PC-9 (cell line): ENCODE results near the gene EXT2. TPM values are rescaled to one million over a fixed set of nuclear protein-coding genes. Genes with fewer than 3 reads are reported as not detected.

Experiments used
- BruUV-seq: library from RNA; stranded (reverse); fragments of 400-500 nt; replicated peaks from 2 replicates; lab custom pipeline; 2021; lab: Mats Ljungman, UMichigan
- CTCF ChIA-PET: fragments of 300-600 bp; sonication (Branson Sonifier 250); formaldehyde crosslinking; loops from one replicate; lab custom pipeline; 2022; ENCODE audit warnings: antibody characterized with exemption; lab: Charles Lee
- POLR2A ChIA-PET: fragments of 300-600 bp; sonication (Branson Sonifier 250); formaldehyde crosslinking; loops from one replicate; lab custom pipeline; 2022; ENCODE audit warnings: antibody characterized with exemption; ENCODE audit not compliant: unreplicated experiment; lab: Charles Lee
- DNase-seq, 2 experiments: peaks; one replicate each; pipeline versions ENCODE4 v3.0.0 to v3.0.0-alpha.2; 2015 to 2022; ENCODE audit warnings: mixed read lengths in 1 of 2
- H2AFZ ChIP-seq: fragments of 200-600 bp; sonication (generic); 2 replicates; pipeline ENCODE4 v1.8.1; 2017; ENCODE audit warnings: antibody characterized with exemption
- H3F3A ChIP-seq: fragments of 200-600 bp; sonication (generic); 2 replicates; pipeline ENCODE4 v1.8.1; 2017; ENCODE audit warnings: antibody characterized with exemption, mild to moderate bottlenecking, low read depth; ENCODE audit not compliant: insufficient read depth
- H3K27ac ChIP-seq: fragments of 200-600 bp; sonication (generic); 2 replicates; pipeline ENCODE4 v1.6.1; 2016; ENCODE audit warnings: mixed run types
- H3K27me3 ChIP-seq: fragments of 200-600 bp; sonication (generic); 2 replicates; pipeline ENCODE4 v1.6.1; 2016; ENCODE audit warnings: low read depth, mixed run types; ENCODE audit not compliant: insufficient read depth
- H3K36me3 ChIP-seq: fragments of 200-600 bp; sonication (generic); 2 replicates; pipeline ENCODE4 v1.6.1; 2016; ENCODE audit warnings: low read depth, mixed run types
- H3K4me1 ChIP-seq: fragments of 200-600 bp; sonication (generic); replicated peaks from 2 replicates; pipeline ENCODE4 v1.6.1; 2016; ENCODE audit warnings: mixed run types; ENCODE audit not compliant: insufficient read depth
- H3K4me2 ChIP-seq: fragments of 200-600 bp; sonication (generic); 2 replicates; pipeline ENCODE4 v1.6.1; 2017; ENCODE audit warnings: mixed run types
- H3K4me3 ChIP-seq: fragments of 200-600 bp; sonication (generic); 2 replicates; pipeline ENCODE4 v1.6.1; 2016; ENCODE audit warnings: mixed run types
- H3K79me2 ChIP-seq: fragments of 200-600 bp; sonication (generic); 2 replicates; pipeline ENCODE4 v1.6.1; 2017; ENCODE audit warnings: low read depth, mixed run types
- H3K9me2 ChIP-seq: fragments of 200-600 bp; sonication (generic); 2 replicates; pipeline ENCODE4 v1.8.1; 2017; ENCODE audit warnings: mild to moderate bottlenecking; ENCODE audit not compliant: insufficient read depth
- H3K9me3 ChIP-seq: fragments of 200-600 bp; sonication (generic); 2 replicates; pipeline ENCODE4 v1.8.1; 2016; ENCODE audit warnings: low read depth; ENCODE audit not compliant: insufficient read depth
- H4K20me1 ChIP-seq: fragments of 200-600 bp; sonication (generic); 2 replicates; pipeline ENCODE4 v1.8.1; 2017; ENCODE audit not compliant: insufficient read depth
- EZH2 ChIP-seq: fragments of 200-600 bp; sonication (generic); IDR thresholded peaks from 2 replicates; pipeline ENCODE4 v1.8.0; 2017; ENCODE audit warnings: antibody characterized with exemption, low read depth
- intact Hi-C: fragments of 100-400 bp; cut with micrococcal nuclease; formaldehyde crosslinking; loops from one replicate; pipeline ENCODE4 v1.10.0; 2022; ENCODE audit not compliant: unreplicated experiment
- total RNA-seq: library from RNA; stranded (reverse); gene quantifications from 2 replicates; pipeline ENCODE4 v1.2.3, GENCODE V29; 2021
- TF ChIP-seq, protein P1 (sequence below): fragments of 200-600 bp; sonication (generic); conservative IDR thresholded peaks from 2 replicates; pipeline ENCODE4 v1.6.1; 2017; ENCODE audit warnings: mixed run types, antibody characterized with exemption, mild to moderate bottlenecking, moderate library complexity

EXT2 gene
- total RNA-seq, 1 experiment from 2014 or later: 72.4 TPM

DNA sequence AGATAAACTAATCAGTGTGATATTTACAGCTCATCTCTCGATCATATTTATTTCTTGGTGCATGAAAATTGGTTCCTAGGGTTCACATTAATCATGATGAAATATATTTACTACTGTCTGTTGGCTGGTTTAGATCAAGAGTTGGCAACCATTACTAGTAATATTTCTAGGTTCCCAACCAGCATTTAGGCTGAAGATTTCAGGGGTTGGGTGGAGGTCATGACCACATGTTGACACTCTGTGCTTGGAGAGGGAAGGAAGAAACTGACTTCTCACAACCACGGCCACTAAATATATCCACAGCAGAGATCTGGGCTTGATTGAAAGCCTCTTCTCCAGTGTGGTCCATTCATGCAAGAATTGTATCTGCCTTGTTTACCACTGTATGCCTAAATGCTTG is 126.5 kb downstream of the EXT2 start:
- Histone ChIP-seq H4K20me1 (no peaks in the 10 kb centered on the region; the same call in 1 of the 2 replicates), H3K4me3 (no peak overlapping the region), H3K79me2 (no peaks in the 10 kb centered on the region), H3K4me1 (no peaks in the 10 kb centered on the region), H3K9me2 (no peaks in the 10 kb centered on the region), H3K36me3 (no peaks in the 10 kb centered on the region), H3K9me3 (no peaks in the 10 kb centered on the region), H3K27ac (no peak overlapping the region), H3K4me2 (no peak overlapping the region), H3F3A (no peaks in the 10 kb centered on the region), H3K27me3 (no peaks in the 10 kb centered on the region), H2AFZ (no peak overlapping the region)
- intact Hi-C loops: no loop called here
- ChIA-PET POLR2A (no interaction called here), CTCF (no interaction called here)
- no peak for TF ChIP-seq EZH2
- TF ChIP-seq, protein P1, sequence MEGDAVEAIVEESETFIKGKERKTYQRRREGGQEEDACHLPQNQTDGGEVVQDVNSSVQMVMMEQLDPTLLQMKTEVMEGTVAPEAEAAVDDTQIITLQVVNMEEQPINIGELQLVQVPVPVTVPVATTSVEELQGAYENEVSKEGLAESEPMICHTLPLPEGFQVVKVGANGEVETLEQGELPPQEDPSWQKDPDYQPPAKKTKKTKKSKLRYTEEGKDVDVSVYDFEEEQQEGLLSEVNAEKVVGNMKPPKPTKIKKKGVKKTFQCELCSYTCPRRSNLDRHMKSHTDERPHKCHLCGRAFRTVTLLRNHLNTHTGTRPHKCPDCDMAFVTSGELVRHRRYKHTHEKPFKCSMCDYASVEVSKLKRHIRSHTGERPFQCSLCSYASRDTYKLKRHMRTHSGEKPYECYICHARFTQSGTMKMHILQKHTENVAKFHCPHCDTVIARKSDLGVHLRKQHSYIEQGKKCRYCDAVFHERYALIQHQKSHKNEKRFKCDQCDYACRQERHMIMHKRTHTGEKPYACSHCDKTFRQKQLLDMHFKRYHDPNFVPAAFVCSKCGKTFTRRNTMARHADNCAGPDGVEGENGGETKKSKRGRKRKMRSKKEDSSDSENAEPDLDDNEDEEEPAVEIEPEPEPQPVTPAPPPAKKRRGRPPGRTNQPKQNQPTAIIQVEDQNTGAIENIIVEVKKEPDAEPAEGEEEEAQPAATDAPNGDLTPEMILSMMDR: no peak
- no peak for DNase-seq
- no TSS peak for BruUV-seq

DNA sequence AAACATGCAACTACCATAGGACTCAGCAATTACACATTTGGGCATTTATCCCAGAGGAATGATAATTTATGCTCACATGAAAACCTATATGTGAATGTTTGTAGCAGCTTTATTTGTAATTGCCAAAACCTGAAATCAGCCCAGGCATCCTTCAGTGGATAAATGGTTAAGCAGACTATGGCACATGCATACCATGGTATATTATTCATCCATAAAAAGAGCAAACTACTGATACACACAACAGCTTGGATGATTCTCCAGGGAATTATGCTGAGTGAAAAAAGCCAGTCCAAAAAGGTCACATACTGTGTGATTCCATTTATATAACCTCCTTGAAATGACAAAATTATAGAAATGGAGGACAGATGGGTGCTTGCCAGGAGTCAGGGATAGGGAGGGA is 127.8 kb downstream of the EXT2 start:
- no TSS peak for BruUV-seq
- TF ChIP-seq, protein P1: no peak
- no peak for TF ChIP-seq EZH2
- POLR2A ChIA-PET: no interaction called here

DNA sequence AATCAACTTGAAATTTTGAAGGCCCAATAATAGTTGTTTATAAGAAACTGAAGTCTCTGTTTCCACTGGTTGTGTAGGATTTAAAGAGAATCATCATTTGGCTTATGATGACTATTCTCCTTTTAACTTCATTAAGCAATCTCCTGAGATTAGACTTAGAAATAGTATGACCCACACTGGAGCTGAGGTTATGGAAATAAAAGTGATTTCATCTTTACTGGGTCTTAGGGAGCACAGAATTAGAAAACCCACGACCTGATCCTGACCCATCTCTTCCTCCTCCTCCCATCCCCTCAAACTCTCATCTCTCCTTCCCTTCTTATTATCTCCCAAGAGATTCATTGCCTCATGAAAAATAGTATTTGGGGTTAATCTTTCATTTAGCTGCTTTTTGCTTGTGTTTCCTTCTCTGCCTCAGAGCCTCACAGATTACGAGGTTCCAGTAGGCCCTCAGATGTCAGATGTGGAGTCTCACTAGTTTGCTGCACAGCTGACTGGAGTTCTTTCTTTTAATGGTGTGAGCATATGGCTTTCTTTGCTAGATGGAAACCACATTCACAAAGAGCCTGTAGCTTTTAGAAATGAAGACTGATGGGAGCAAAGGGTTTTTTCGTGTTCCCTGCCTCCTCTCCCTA is 129.5 kb downstream of the EXT2 start:
- BruUV-seq: no TSS peak
- H3K9me2 ChIP-seq: no peaks in the 10 kb centered on the region
- H3K4me1 ChIP-seq: no peaks in the 10 kb centered on the region
- H3K27me3 ChIP-seq: no peaks in the 10 kb centered on the region
- intact Hi-C loops: no loop called here
- TF ChIP-seq EZH2: no peak
- TF ChIP-seq, protein P1: no peak
- ChIA-PET CTCF (no interaction called here), POLR2A (interaction anchor here (0.6 kb wide), 1 partner anchor 59 kb away, joined by 5 read pairs; no protein-coding TSS in a partner anchor)
- DNase-seq: no peak
- H3K4me2 ChIP-seq: no peak overlapping the region
- no peaks in the 10 kb centered on the region for H3F3A ChIP-seq
- no peaks in the 10 kb centered on the region for H3K36me3 ChIP-seq
- H3K4me3 ChIP-seq: no peak overlapping the region
- H3K9me3 ChIP-seq: no peaks in the 10 kb centered on the region
- H3K27ac ChIP-seq: no peak overlapping the region
- H4K20me1 ChIP-seq: no peaks in the 10 kb centered on the region; the same call in 1 of the 2 replicates
- H3K79me2 ChIP-seq: no peaks in the 10 kb centered on the region
- H2AFZ ChIP-seq: no peak overlapping the region

More for the DNA sequence above, 127.8 kb downstream of the EXT2 start:
- no peaks in the 10 kb centered on the region for H3K9me2 ChIP-seq
- CTCF ChIA-PET: no interaction called here
- H4K20me1 ChIP-seq: no peaks in the 10 kb centered on the region; the same call in 1 of the 2 replicates
- H3K4me2 ChIP-seq: no peak overlapping the region
- H3K27me3 ChIP-seq: no peaks in the 10 kb centered on the region
- no peaks in the 10 kb centered on the region for H3K79me2 ChIP-seq
- H2AFZ ChIP-seq: no peak overlapping the region
- no peaks in the 10 kb centered on the region for H3K4me1 ChIP-seq
- intact Hi-C loops: no loop called here
- no peaks in the 10 kb centered on the region for H3K36me3 ChIP-seq
- H3F3A ChIP-seq: no peaks in the 10 kb centered on the region
- no peaks in the 10 kb centered on the region for H3K9me3 ChIP-seq
- no peak for DNase-seq
- H3K4me3 ChIP-seq: no peak overlapping the region
- no peak overlapping the region for H3K27ac ChIP-seq
